Bone marrow (tissue), 2 donors: ENCODE data around the gene CCNQ.

Experiments
- DNase-seq, 2 donors: peaks; one replicate each; lab custom pipeline; 2025; lab: John Stamatoyannopoulos, UW

Gene CCNQ

GRCh38 chrX:153596981-153597750, 1.8 kb downstream of the CCNQ start:
- no peak for DNase-seq

- DNase-seq, result no peak
These were observed 2.8 kb downstream of the CCNQ start for GRCh38 chrX:153595859-153596857.

- no peak for DNase-seq
These were observed 3.6 kb downstream of the CCNQ start for GRCh38 chrX:153595387-153595786.

GRCh38 chrX:153593811-153594500, 5.0 kb downstream of the CCNQ start:
- no peak for DNase-seq

- no peak for DNase-seq
These were observed 5.8 kb downstream of the CCNQ start for GRCh38 chrX:153592966-153593688.

- DNase-seq, result no peak
These were observed 6.7 kb downstream of the CCNQ start for GRCh38 chrX:153592091-153592833.

- no peak for DNase-seq
These were observed 7.7 kb downstream of the CCNQ start for GRCh38 chrX:153590961-153591956.

- DNase-seq, result no peak
These were observed 10.0 kb downstream of the CCNQ start for GRCh38 chrX:153588782-153589446.

GRCh38 chrX:153588021-153588781, 10.7 kb downstream of the CCNQ start:
- DNase-seq, result no peak

GRCh38 chrX:153587342-153587741, 11.6 kb downstream of the CCNQ start:
- no peak for DNase-seq

GRCh38 chrX:153585827-153586226, 13.1 kb downstream of the CCNQ start:
- DNase-seq, result no peak

GRCh38 chrX:153583433-153583832, 15.5 kb downstream of the CCNQ start:
- DNase-seq, result no peak

GRCh38 chrX:153582896-153583295, 16.0 kb downstream of the CCNQ start:
- DNase-seq, result peak; percentile 4 to 64

- no peak for DNase-seq
These were observed 18.1 kb downstream of the CCNQ start for GRCh38 chrX:153580700-153581386.

- no peak for DNase-seq
These were observed 20.1 kb downstream of the CCNQ start for GRCh38 chrX:153578889-153579288.

GRCh38 chrX:153578200-153578835, 20.6 kb downstream of the CCNQ start:
- no peak for DNase-seq

- DNase-seq, result no peak
These were observed 22.0 kb downstream of the CCNQ start for GRCh38 chrX:153576961-153577360.
